Measurements from ENCODE around the gene TNIK. TPM values are rescaled to one million over a fixed set of nuclear protein-coding genes. Genes with fewer than 3 reads are reported as not detected.

The TNIK gene
- total and polyA plus RNA-seq, 2 donors from 2014 or later: 3.6 to 48.9 TPM

- no peak for TF ChIP-seq CTCF (IDR thresholded peaks at IDR 0.05; ENCODE audit: borderline replicate concordance, extremely low read depth, insufficient read depth)
- no peaks in the 10 kb centered on the region for H3K36me3 ChIP-seq (ENCODE audit: control insufficient read depth in 2 of 3, insufficient read depth in 3 of 3, low read length in 3 of 3)
- no peak overlapping the region for H3K9ac ChIP-seq (ENCODE audit: low read length in 3 of 3)
- intact Hi-C loops (cut with DNase I): no loop called here
- peaks cover 0 to 10% (median 0%) of the 10 kb centered on the region in 3 donors for H3K4me1 ChIP-seq (ENCODE audit: control insufficient read depth in 2 of 3, insufficient read depth in 2 of 3, low read depth in 1 of 3, low read length in 3 of 3)
- DNase-seq: peak in 1 of 5 donors; percentile 44
- H3K27me3 ChIP-seq (ENCODE audit: control insufficient read depth, insufficient read depth, low read length): no peaks in the 10 kb centered on the region
- no peaks in the 10 kb centered on the region for H3K9me3 ChIP-seq (ENCODE audit: control insufficient read depth in 2 of 3, insufficient read depth in 1 of 3, low read length in 3 of 3)
- H3K4me3 ChIP-seq (ENCODE audit: low read length in 3 of 3): no peak overlapping the region
- peak overlapping the region; percentile 32 to 66 for H3K27ac ChIP-seq (ENCODE audit: low read depth in 2 of 2, low read length in 2 of 2)
- FAIRE-seq: no peak
Measured at GRCh38 chr3:171092467-171092911, 367.7 kb downstream of the TNIK start.

GRCh38 chr3:171090321-171090720, 369.9 kb downstream of the TNIK start:
- Histone ChIP-seq H3K9ac (ENCODE audit: low read length in 3 of 3) (no peak overlapping the region), H3K27me3 (ENCODE audit: control insufficient read depth, insufficient read depth, low read length) (no peaks in the 10 kb centered on the region), H3K27ac (ENCODE audit: low read depth in 2 of 2, low read length in 2 of 2) (peak overlapping the region in 1 of 2 donors; percentile 41), H3K36me3 (ENCODE audit: control insufficient read depth in 2 of 3, insufficient read depth in 3 of 3, low read length in 3 of 3) (no peaks in the 10 kb centered on the region), H3K9me3 (ENCODE audit: control insufficient read depth in 2 of 3, insufficient read depth in 1 of 3, low read length in 3 of 3) (no peaks in the 10 kb centered on the region), H3K4me3 (ENCODE audit: low read length in 3 of 3) (no peak overlapping the region), H3K4me1 (ENCODE audit: control insufficient read depth in 2 of 3, insufficient read depth in 2 of 3, low read depth in 1 of 3, low read length in 3 of 3) (peaks cover 0 to 10% (median 0%) of the 10 kb centered on the region in 3 donors)
- no peak for DNase-seq
- intact Hi-C loops (cut with DNase I): no loop called here
- TF ChIP-seq CTCF (IDR thresholded peaks at IDR 0.05; ENCODE audit: borderline replicate concordance, extremely low read depth, insufficient read depth): no peak
- no peak for FAIRE-seq

GRCh38 chr3:171088964-171089754, 371.0 kb downstream of the TNIK start:
- no peak overlapping the region for H3K9ac ChIP-seq (ENCODE audit: low read length in 3 of 3)
- no peaks in the 10 kb centered on the region for H3K36me3 ChIP-seq (ENCODE audit: control insufficient read depth in 2 of 3, insufficient read depth in 3 of 3, low read length in 3 of 3)
- no peak overlapping the region for H3K27ac ChIP-seq (ENCODE audit: low read depth in 2 of 2, low read length in 2 of 2)
- peaks cover 0 to 10% (median 0%) of the 10 kb centered on the region in 3 donors for H3K4me1 ChIP-seq (ENCODE audit: control insufficient read depth in 2 of 3, insufficient read depth in 2 of 3, low read depth in 1 of 3, low read length in 3 of 3)
- no peak overlapping the region for H3K4me3 ChIP-seq (ENCODE audit: low read length in 3 of 3)
- no peak for TF ChIP-seq CTCF (IDR thresholded peaks at IDR 0.05; ENCODE audit: borderline replicate concordance, extremely low read depth, insufficient read depth)
- intact Hi-C loops (cut with DNase I): no loop called here
- FAIRE-seq (no peak), DNase-seq (no peak)
- no peaks in the 10 kb centered on the region for H3K9me3 ChIP-seq (ENCODE audit: control insufficient read depth in 2 of 3, insufficient read depth in 1 of 3, low read length in 3 of 3)
- no peaks in the 10 kb centered on the region for H3K27me3 ChIP-seq (ENCODE audit: control insufficient read depth, insufficient read depth, low read length)

Measured in kidney (tissue), 14 donors.